NCI-H2081 treated with DMSO at 0.1 percent for 48 hours (cell line): ENCODE data around the gene HPRT1.

Source experiments
- DNase-seq: peaks from one replicate; lab custom pipeline; 2025; lab: John Stamatoyannopoulos, UW

The HPRT1 gene

GRCh38 chrX:134476284-134476683 lies 16.3 kb downstream of the HPRT1 start:
- DNase-seq: no peak

GRCh38 chrX:134478374-134478773 lies 18.4 kb downstream of the HPRT1 start:
- no peak for DNase-seq

- DNase-seq: no peak
Observed at GRCh38 chrX:134480061-134480460, 20.1 kb downstream of the HPRT1 start.

- DNase-seq: no peak
Observed at GRCh38 chrX:134481339-134481738, 21.4 kb downstream of the HPRT1 start.

- DNase-seq: no peak
Observed at GRCh38 chrX:134482371-134482770, 22.4 kb downstream of the HPRT1 start.

GRCh38 chrX:134484039-134484438 lies 24.1 kb downstream of the HPRT1 start:
- DNase-seq: no peak

GRCh38 chrX:134501941-134502340 lies 42.0 kb downstream of the HPRT1 start:
- no peak for DNase-seq

- no peak for DNase-seq
Observed at GRCh38 chrX:134502686-134503085, 42.7 kb downstream of the HPRT1 start.

GRCh38 chrX:134512566-134512965 lies 52.6 kb downstream of the HPRT1 start:
- DNase-seq: no peak

- no peak for DNase-seq
Observed at GRCh38 chrX:134513091-134513490, 53.1 kb downstream of the HPRT1 start.

GRCh38 chrX:134520860-134521390 lies 61.0 kb downstream of the HPRT1 start:
- no peak for DNase-seq

- no peak for DNase-seq
Observed at GRCh38 chrX:134524181-134524580, 64.2 kb downstream of the HPRT1 start.

- DNase-seq: no peak
Observed at GRCh38 chrX:134525086-134525792, 65.3 kb downstream of the HPRT1 start.

GRCh38 chrX:134526399-134526798 lies 66.4 kb downstream of the HPRT1 start:
- DNase-seq: no peak

GRCh38 chrX:134528960-134529359 lies 69.0 kb downstream of the HPRT1 start:
- DNase-seq: no peak

- no peak for DNase-seq
Observed at GRCh38 chrX:134529481-134529880, 69.5 kb downstream of the HPRT1 start.

- DNase-seq: no peak
Observed at GRCh38 chrX:134530845-134531244, 70.9 kb downstream of the HPRT1 start.

GRCh38 chrX:134533352-134533751 lies 73.4 kb downstream of the HPRT1 start:
- no peak for DNase-seq

- no peak for DNase-seq
Observed at GRCh38 chrX:134533952-134534351, 74.0 kb downstream of the HPRT1 start.

- no peak for DNase-seq
Observed at GRCh38 chrX:134537179-134537955, 77.4 kb downstream of the HPRT1 start.

- DNase-seq: no peak
Observed at GRCh38 chrX:134538316-134538715, 78.4 kb downstream of the HPRT1 start.

- no peak for DNase-seq
Observed at GRCh38 chrX:134541906-134542305, 81.9 kb downstream of the HPRT1 start.

GRCh38 chrX:134542485-134542884 lies 82.5 kb downstream of the HPRT1 start:
- peak; percentile 33 for DNase-seq
